Fibroblast of lung (primary cell): ENCODE results near the gene SLX9. TPM values are rescaled to one million over a fixed set of nuclear protein-coding genes. Genes with fewer than 3 reads are reported as not detected.

Experiments
- DNase-seq, 2 donors: peaks; one replicate each; pipeline versions ENCODE4 v3.0.0 to v3.0.0-alpha.2; 2010; ENCODE audit warnings: low read depth in 2 of 2
- H2AFZ ChIP-seq: 2 replicates; pipeline ENCODE4 v1.5.1; 2012; ENCODE audit warnings: low read length, control low read depth, inconsistent platforms
- H3K27ac ChIP-seq: 2 replicates; pipeline ENCODE4 v1.5.1; 2011; ENCODE audit warnings: low read length, control low read depth; ENCODE audit not compliant: insufficient read depth
- H3K27me3 ChIP-seq: 2 replicates; pipeline ENCODE4 v1.5.1; 2011; ENCODE audit warnings: mild to moderate bottlenecking, low read length; ENCODE audit not compliant: control insufficient read depth, insufficient read depth
- H3K36me3 ChIP-seq: 2 replicates; pipeline ENCODE4 v1.5.1; 2011; ENCODE audit warnings: low read length; ENCODE audit not compliant: control insufficient read depth, insufficient read depth
- H3K4me1 ChIP-seq: 2 replicates; pipeline ENCODE4 v1.5.1; 2011; ENCODE audit warnings: low read length; ENCODE audit not compliant: control insufficient read depth, insufficient read depth; ENCODE audit errors: extremely low read depth
- H3K4me2 ChIP-seq: 2 replicates; pipeline ENCODE4 v1.5.1; 2011; ENCODE audit warnings: low read length, control low read depth; ENCODE audit not compliant: insufficient read depth; ENCODE audit errors: extremely low read depth
- H3K4me3 ChIP-seq, 4 experiments: fragments of 200-600 bp in 1 of 4; sonication (generic) in 1 of 4; replicated peaks in 1 of 4; 2 replicates each; pipeline ENCODE4 v1.5.1; 2011 to 2016; ENCODE audit warnings: low read length in 4 of 4, low read depth in 3 of 4, mild to moderate bottlenecking in 3 of 4, control low read depth in 2 of 4, inconsistent platforms in 1 of 4, mixed read lengths in 1 of 4; ENCODE audit not compliant: insufficient read depth in 1 of 4; ENCODE audit errors: control extremely low read depth in 1 of 4
- H3K79me2 ChIP-seq: 2 replicates; pipeline ENCODE4 v1.5.1; 2012; ENCODE audit warnings: mild to moderate bottlenecking, low read length, inconsistent platforms; ENCODE audit not compliant: control insufficient read depth, insufficient read depth
- H3K9ac ChIP-seq: 2 replicates; pipeline ENCODE4 v1.5.1; 2011; ENCODE audit warnings: mild to moderate bottlenecking, low read length, control low read depth; ENCODE audit not compliant: insufficient read depth
- H3K9me3 ChIP-seq: 2 replicates; pipeline ENCODE4 v1.5.1; 2012; ENCODE audit warnings: low read depth, low read length; ENCODE audit not compliant: control insufficient read depth, insufficient read depth
- H4K20me1 ChIP-seq: 2 replicates; pipeline ENCODE4 v1.5.1; 2011; ENCODE audit warnings: low read length; ENCODE audit not compliant: control insufficient read depth, insufficient read depth; ENCODE audit errors: extremely low read depth
- CTCF ChIP-seq, 2 donors: IDR thresholded peaks in 1 of 2; conservative IDR thresholded peaks in 1 of 2; 1 replicate in 1 of 2; 2 replicates in 1 of 2; pipeline ENCODE4 v1.5.1; 2011 to 2012; ENCODE audit warnings: low read length in 2 of 2, control low read depth in 1 of 2, inconsistent platforms in 1 of 2, low read depth in 1 of 2, mild to moderate bottlenecking in 1 of 2
- EZH2 ChIP-seq: IDR thresholded peaks from 2 replicates; pipeline ENCODE4 v1.5.1; 2012; ENCODE audit warnings: low read length, control low read depth, mild to moderate bottlenecking; ENCODE audit errors: missing control alignments
- polyA plus RNA-seq, 2 donors: library from polyadenylated mRNA; depleted of rRNA in 1 of 2; stranded (reverse) in 1 of 2; unstranded in 1 of 2; fragments of >200 nt; gene quantifications; 2 replicates each; pipeline ENCODE4 v1.2.1, GENCODE V29; 2011 to 2012; ENCODE audit warnings: missing spikeins in 1 of 2
- total RNA-seq: library from RNA; depleted of rRNA; stranded (reverse); fragments of >200 nt; gene quantifications from 2 replicates; pipeline ENCODE4 v1.2.1, GENCODE V29; 2014

The SLX9 gene
- total and polyA plus RNA-seq, 2 donors (not counting 1 experiment from before 2014, with no cell fraction given), result 9.7 to 14.9 TPM

- Histone ChIP-seq H3K4me3 (no peak overlapping the region), H3K4me1 (peaks cover 9% of the 10 kb centered on the region), H3K36me3 (no peaks in the 10 kb centered on the region), H3K79me2 (no peaks in the 10 kb centered on the region), H3K4me2 (no peak overlapping the region), H3K9me3 (no peaks in the 10 kb centered on the region), H3K9ac (no peak overlapping the region), H4K20me1 (no peaks in the 10 kb centered on the region), H2AFZ (no peak overlapping the region), H3K27me3 (peaks cover 13% of the 10 kb centered on the region), H3K27ac (no peak overlapping the region)
- no peak for TF ChIP-seq CTCF (conservative IDR thresholded peaks at IDR 0.05 in 1 of 2, IDR thresholded peaks at IDR 0.05 in 1 of 2; ENCODE audit: low read depth in 1 of 2, low read length in 2 of 2)
- TF ChIP-seq EZH2, result no peak
- DNase-seq, result no peak
These were observed 55.6 kb downstream of the SLX9 start for GRCh38 chr21:44995343-44995941.

- H4K20me1 ChIP-seq, result no peaks in the 10 kb centered on the region
- H3K27me3 ChIP-seq, result peaks cover 9% of the 10 kb centered on the region
- H3K27ac ChIP-seq, result no peak overlapping the region
- H3K9me3 ChIP-seq, result no peaks in the 10 kb centered on the region
- no peak overlapping the region for H3K4me3 ChIP-seq
- H3K4me1 ChIP-seq, result peaks cover 9% of the 10 kb centered on the region
- H3K36me3 ChIP-seq, result no peaks in the 10 kb centered on the region
- H3K9ac ChIP-seq, result no peak overlapping the region
- TF ChIP-seq CTCF (conservative IDR thresholded peaks at IDR 0.05 in 1 of 2, IDR thresholded peaks at IDR 0.05 in 1 of 2; ENCODE audit: low read depth in 1 of 2, low read length in 2 of 2), result no peak
- TF ChIP-seq EZH2, result no peak
- H2AFZ ChIP-seq, result no peak overlapping the region
- no peak overlapping the region for H3K4me2 ChIP-seq
- H3K79me2 ChIP-seq, result no peaks in the 10 kb centered on the region
- no peak for DNase-seq
These were observed 56.3 kb downstream of the SLX9 start for GRCh38 chr21:44996096-44996495.

DNA sequence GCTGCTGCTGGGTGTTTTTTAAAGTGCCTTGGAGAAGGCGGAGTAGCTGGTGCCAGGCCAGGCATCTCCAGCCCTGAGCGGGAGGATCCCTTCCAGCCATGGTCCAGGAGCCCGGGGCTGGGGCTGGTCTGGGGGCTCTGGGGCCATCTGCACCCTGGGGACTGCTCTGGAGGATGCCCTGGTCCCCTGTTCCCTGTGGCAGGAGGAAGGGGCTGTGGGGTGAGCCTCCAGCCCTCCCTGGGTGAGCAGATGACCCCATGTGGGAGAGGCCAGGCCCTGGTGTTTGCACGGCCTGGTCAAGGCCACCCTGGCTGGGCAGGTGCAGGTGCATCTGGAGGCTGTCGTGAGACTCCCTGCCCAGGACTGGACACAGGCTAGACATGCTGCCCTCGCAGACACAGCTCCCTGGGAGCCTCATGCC, 56.7 kb downstream of the SLX9 start:
- DNase-seq, result no peak

More for the DNA sequence above, 56.7 kb downstream of the SLX9 start:
- no peaks in the 10 kb centered on the region for H3K79me2 ChIP-seq
- no peaks in the 10 kb centered on the region for H3K9me3 ChIP-seq
- no peak overlapping the region for H3K27ac ChIP-seq
- no peaks in the 10 kb centered on the region for H3K36me3 ChIP-seq
- peaks cover 9% of the 10 kb centered on the region for H3K27me3 ChIP-seq
- no peak overlapping the region for H3K4me3 ChIP-seq
- H3K9ac ChIP-seq, result no peak overlapping the region
- no peak overlapping the region for H3K4me2 ChIP-seq
- no peak overlapping the region for H2AFZ ChIP-seq
- peaks cover 7% of the 10 kb centered on the region for H3K4me1 ChIP-seq
- no peaks in the 10 kb centered on the region for H4K20me1 ChIP-seq
- TF ChIP-seq EZH2, result no peak
